CD4-positive, alpha-beta T cell (primary cell): Measurements from ENCODE around the gene PNKP. TPM values are rescaled to one million over a fixed set of nuclear protein-coding genes. Genes with fewer than 3 reads are reported as not detected.

ENCODE experiments used
- ATAC-seq: fragments of 200-7000 bp; cut with Tn5 transposase; one replicate; pipeline ENCODE4 v1.10.0; 2022; ENCODE audit warnings: mild to moderate bottlenecking; ENCODE audit not compliant: poor library complexity
- CTCF ChIA-PET: fragments of 350-600 bp; sonication (Branson Sonifier 250); formaldehyde crosslinking; loops from one replicate; lab custom pipeline; 2021; ENCODE audit warnings: antibody characterized with exemption, inconsistent platforms; lab: Charles Lee
- POLR2A ChIA-PET: fragments of 350-600 bp; sonication (Branson Sonifier 250); formaldehyde crosslinking; loops from one replicate; lab custom pipeline; 2021; ENCODE audit warnings: antibody characterized with exemption, inconsistent platforms; lab: Charles Lee
- DNase-seq, 14 experiments: peaks; one replicate each; pipeline ENCODE4 v3.0.0-alpha.2; 2013 to 2020; ENCODE audit warnings: mixed read lengths in 2 of 14
- H3K27ac ChIP-seq, 2 donors: one replicate each; pipeline versions ENCODE4 v1.5.1 to v1.7.0; 2013; ENCODE audit warnings: low read length in 2 of 2, low read depth in 1 of 2, mild to moderate bottlenecking in 1 of 2
- H3K27me3 ChIP-seq, 2 experiments: 1 replicate in 1 of 2; 2 replicates in 1 of 2; pipeline versions ENCODE4 v1.6.1 to v1.7.0; 2013; ENCODE audit warnings: low read length in 2 of 2, control low read depth in 1 of 2, mild to moderate bottlenecking in 1 of 2, moderate library complexity in 1 of 2; ENCODE audit not compliant: insufficient read depth in 2 of 2, control insufficient read depth in 1 of 2
- H3K36me3 ChIP-seq: one replicate; pipeline ENCODE4 v1.6.1; 2013; ENCODE audit warnings: low read length, control low read depth; ENCODE audit not compliant: insufficient read depth
- H3K4me1 ChIP-seq: one replicate; pipeline ENCODE4 v1.6.1; 2013; ENCODE audit warnings: low read length, control low read depth; ENCODE audit not compliant: insufficient read depth
- H3K4me3 ChIP-seq: one replicate; pipeline ENCODE4 v1.5.1; 2013; ENCODE audit warnings: mild to moderate bottlenecking, low read length, moderate library complexity
- H3K9me3 ChIP-seq, 2 experiments: 1 replicate in 1 of 2; 2 replicates in 1 of 2; pipeline versions ENCODE4 v1.6.1 to v1.7.0; 2013; ENCODE audit warnings: low read length in 2 of 2, mild to moderate bottlenecking in 2 of 2, control low read depth in 1 of 2, moderate library complexity in 1 of 2; ENCODE audit not compliant: control insufficient read depth in 1 of 2, insufficient read depth in 1 of 2
- H3K27ac Mint-ChIP-seq: one replicate; pipeline ENCODE4 v1.8.0; 2020; ENCODE audit warnings: mixed read lengths
- H3K27me3 Mint-ChIP-seq: one replicate; pipeline ENCODE4 v1.8.0; 2021; ENCODE audit warnings: mixed read lengths
- H3K36me3 Mint-ChIP-seq: one replicate; pipeline ENCODE4 v1.8.0; 2021; ENCODE audit warnings: low read depth, mixed read lengths
- H3K4me1 Mint-ChIP-seq: one replicate; pipeline ENCODE4 v1.8.0; 2021; ENCODE audit warnings: low read depth, mixed read lengths
- H3K4me3 Mint-ChIP-seq: one replicate; pipeline ENCODE4 v1.8.0; 2020; ENCODE audit warnings: mild to moderate bottlenecking, mixed read lengths
- H3K9me3 Mint-ChIP-seq: one replicate; pipeline ENCODE4 v1.8.0; 2020; ENCODE audit warnings: mixed read lengths
- intact Hi-C, 2 experiments: fragments of 100-400 bp; cut with DNase I in 1 of 2; cut with micrococcal nuclease in 1 of 2; formaldehyde crosslinking; loops; one replicate each; pipeline versions ENCODE4 v1.15.1 to v1.9.0; 2023 to 2025; cut with DNase I, micrococcal nuclease
- total RNA-seq, 174 experiments: library from RNA in 2 of 174; stranded (reverse) in 2 of 174; gene quantifications; one replicate each; pipeline ENCODE4 v1.2.3 and lab custom pipeline; 2021 to 2026
- TF ChIP-seq, protein P1 (sequence below): fragments of 200-600 bp; IDR thresholded peaks from one replicate; pipeline ENCODE4 v1.8.0; 2022; ENCODE audit warnings: antibody characterized with exemption, mild to moderate bottlenecking

Gene PNKP
- total RNA-seq, 2 experiments from 2014 or later: 96.1 to 98.1 TPM

DNA sequence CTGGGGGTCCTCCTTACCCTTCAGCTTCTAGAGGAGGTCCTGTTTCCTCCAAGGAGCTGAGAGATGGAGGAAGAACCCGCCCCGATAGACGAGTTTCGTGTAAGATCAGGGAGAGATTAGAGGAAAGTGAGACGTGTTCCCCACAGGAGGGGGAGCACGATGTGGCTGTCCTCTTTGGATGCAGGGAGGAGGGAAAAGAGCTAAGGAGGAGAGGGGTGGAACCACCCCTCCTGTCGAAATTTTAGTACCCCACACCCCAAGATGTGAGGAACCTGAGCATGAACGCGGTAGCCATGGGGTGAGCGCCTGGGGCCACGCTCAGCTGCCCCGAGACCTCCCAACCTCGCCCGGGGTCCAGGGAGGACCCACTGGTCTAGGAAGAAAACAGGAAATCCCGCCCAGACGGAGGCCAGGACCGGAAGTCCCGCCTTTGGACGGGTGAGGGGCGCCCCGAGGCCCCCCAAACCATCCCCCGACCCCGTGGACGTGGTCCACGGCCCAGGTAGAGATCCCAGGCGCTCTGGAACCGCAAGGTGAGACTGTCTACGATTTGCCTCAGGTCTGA is 8.6 kb upstream of the PNKP start:
- H3K4me3 ChIP-seq: peak overlapping the region; percentile 88
- peaks cover 22% of the 10 kb centered on the region for H3K36me3 Mint-ChIP-seq
- peak overlapping the region; percentile 98 to 100 for H3K27ac ChIP-seq
- intact Hi-C loops: loop anchor here (1.0 to 10.0 kb wide), 7 partner anchors 15 to 1241 kb away; partner anchors contain the start of genes AP2A1 (in 1 of the 2), ATF5 (in 1 of the 2), DBP (in 1 of the 2) and NUP62 (in 1 of the 2)
- H3K9me3 Mint-ChIP-seq: no peaks in the 10 kb centered on the region
- ATAC-seq: no peak
- peak; percentile 35 to 78 (median 49) for DNase-seq
- peaks cover 40% of the 10 kb centered on the region for H3K4me1 ChIP-seq
- H3K27ac Mint-ChIP-seq: no peak overlapping the region
- TF ChIP-seq, protein P1, sequence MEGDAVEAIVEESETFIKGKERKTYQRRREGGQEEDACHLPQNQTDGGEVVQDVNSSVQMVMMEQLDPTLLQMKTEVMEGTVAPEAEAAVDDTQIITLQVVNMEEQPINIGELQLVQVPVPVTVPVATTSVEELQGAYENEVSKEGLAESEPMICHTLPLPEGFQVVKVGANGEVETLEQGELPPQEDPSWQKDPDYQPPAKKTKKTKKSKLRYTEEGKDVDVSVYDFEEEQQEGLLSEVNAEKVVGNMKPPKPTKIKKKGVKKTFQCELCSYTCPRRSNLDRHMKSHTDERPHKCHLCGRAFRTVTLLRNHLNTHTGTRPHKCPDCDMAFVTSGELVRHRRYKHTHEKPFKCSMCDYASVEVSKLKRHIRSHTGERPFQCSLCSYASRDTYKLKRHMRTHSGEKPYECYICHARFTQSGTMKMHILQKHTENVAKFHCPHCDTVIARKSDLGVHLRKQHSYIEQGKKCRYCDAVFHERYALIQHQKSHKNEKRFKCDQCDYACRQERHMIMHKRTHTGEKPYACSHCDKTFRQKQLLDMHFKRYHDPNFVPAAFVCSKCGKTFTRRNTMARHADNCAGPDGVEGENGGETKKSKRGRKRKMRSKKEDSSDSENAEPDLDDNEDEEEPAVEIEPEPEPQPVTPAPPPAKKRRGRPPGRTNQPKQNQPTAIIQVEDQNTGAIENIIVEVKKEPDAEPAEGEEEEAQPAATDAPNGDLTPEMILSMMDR: no peak
- no peaks in the 10 kb centered on the region for H3K27me3 Mint-ChIP-seq
- H3K4me1 Mint-ChIP-seq: peaks cover 23% of the 10 kb centered on the region
- no peaks in the 10 kb centered on the region for H3K27me3 ChIP-seq
- ChIA-PET POLR2A (interaction anchor here (1.2 to 3.7 kb wide), 18 partner anchors 9 to 882 kb away, joined by 3 to 63 read pairs (median 10); partner anchors contain the start of genes AP2A1, ATF5, FUZ and GYS1), CTCF (interaction anchor here (2.0 kb wide), 1 partner anchor 14 kb away, joined by 8 read pairs; no protein-coding TSS in a partner anchor)
- H3K36me3 ChIP-seq: peaks cover 28% of the 10 kb centered on the region
- no peaks in the 10 kb centered on the region for H3K9me3 ChIP-seq
- no peak overlapping the region for H3K4me3 Mint-ChIP-seq

DNA sequence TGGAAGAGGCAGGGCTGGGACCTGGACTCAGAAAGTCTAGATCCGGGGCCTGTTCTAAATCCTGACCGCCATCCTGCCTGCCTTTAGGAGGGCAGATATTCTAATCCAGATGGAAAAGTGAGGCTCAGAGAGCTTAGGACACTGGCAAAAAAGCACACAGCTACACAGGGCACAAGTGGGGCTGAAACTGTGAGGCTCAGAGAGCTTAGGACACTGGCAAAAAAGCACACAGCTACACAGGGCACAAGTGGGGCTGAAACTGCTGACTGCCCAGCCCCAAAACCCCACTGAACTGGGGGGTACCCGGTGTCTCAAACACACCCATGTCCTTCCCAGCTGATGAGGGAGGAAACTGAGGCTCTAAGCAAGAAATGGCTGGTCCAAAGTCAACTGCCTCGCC is 7.8 kb upstream of the PNKP start:
- ATAC-seq: no peak
- peaks cover 44% of the 10 kb centered on the region for H3K4me1 ChIP-seq
- H3K4me3 ChIP-seq: no peak overlapping the region
- intact Hi-C loops: loop anchor here (5.0 to 10.0 kb wide), 4 partner anchors 52 to 1240 kb away; partner anchors contain the start of genes AP2A1 (in 1 of the 2), ATF5 (in 1 of the 2), DBP (in 1 of the 2) and NUP62 (in 1 of the 2)
- Mint-ChIP-seq H3K4me3 (peak overlapping the region; percentile 80), H3K9me3 (no peaks in the 10 kb centered on the region), H3K4me1 (peaks cover 28% of the 10 kb centered on the region), H3K36me3 (peaks cover 16% of the 10 kb centered on the region), H3K27me3 (no peaks in the 10 kb centered on the region), H3K27ac (no peak overlapping the region)
- H3K27ac ChIP-seq: peak overlapping the region in 1 of 2 donors; percentile 100
- H3K36me3 ChIP-seq: peaks cover 20% of the 10 kb centered on the region
- TF ChIP-seq, protein P1: no peak
- H3K9me3 ChIP-seq: no peaks in the 10 kb centered on the region
- no peaks in the 10 kb centered on the region for H3K27me3 ChIP-seq
- CTCF ChIA-PET: no interaction called here
- DNase-seq: no peak
- POLR2A ChIA-PET: interaction anchor here (2.8 to 3.4 kb wide), 3 partner anchors 8 to 65 kb away, joined by 8 to 63 read pairs (median 57); partner anchors contain the start of genes PNKP and PTOV1

DNA sequence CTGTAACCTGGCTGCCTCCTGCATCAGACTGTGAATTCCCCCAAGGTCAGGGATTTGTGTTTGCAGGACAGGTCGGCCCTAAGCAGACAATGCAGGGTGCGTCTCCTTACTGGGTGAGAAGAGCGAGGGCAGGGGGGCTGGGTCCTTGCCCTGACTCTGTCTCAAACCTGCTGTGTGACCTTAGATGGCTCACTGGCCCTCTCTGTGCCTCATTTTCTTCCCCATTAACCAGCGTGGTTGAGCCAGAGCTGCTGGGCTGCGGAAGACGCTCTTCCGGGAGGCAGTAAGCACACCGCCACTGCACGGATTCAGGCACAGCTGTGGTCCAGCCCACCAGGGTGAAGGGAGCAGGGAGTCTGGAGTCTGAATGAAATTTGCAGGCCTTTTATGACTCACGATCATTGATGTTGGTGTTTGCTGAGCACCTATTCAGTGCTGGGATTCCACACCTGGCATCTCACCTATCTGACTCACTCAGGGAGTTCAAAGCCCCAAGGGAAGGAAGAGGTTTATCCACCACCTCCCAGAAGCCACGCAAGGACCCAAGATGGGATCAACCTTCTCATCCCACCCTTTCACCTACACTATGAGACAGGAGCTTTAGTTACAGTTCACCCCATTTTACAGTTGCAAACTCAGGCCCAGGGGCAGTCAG is 7.3 kb upstream of the PNKP start:
- peaks cover 29% of the 10 kb centered on the region for H3K4me1 Mint-ChIP-seq
- H3K27me3 Mint-ChIP-seq: no peaks in the 10 kb centered on the region
- no peak overlapping the region for H3K27ac Mint-ChIP-seq
- POLR2A ChIA-PET: interaction anchor here (3.4 kb wide), 1 partner anchor 24 kb away, joined by 57 read pairs; the partner anchor contains the start of gene PTOV1
- Histone ChIP-seq H3K27ac (no peak overlapping the region), H3K27me3 (no peaks in the 10 kb centered on the region), H3K4me1 (peaks cover 47% of the 10 kb centered on the region), H3K36me3 (peaks cover 15% of the 10 kb centered on the region), H3K4me3 (no peak overlapping the region), H3K9me3 (no peaks in the 10 kb centered on the region)
- DNase-seq: no peak
- H3K4me3 Mint-ChIP-seq: peak overlapping the region; percentile 80
- no peak for ATAC-seq
- H3K36me3 Mint-ChIP-seq: peaks cover 14% of the 10 kb centered on the region
- H3K9me3 Mint-ChIP-seq: no peaks in the 10 kb centered on the region
- CTCF ChIA-PET: interaction anchor here (0.5 kb wide), 1 partner anchor 652 kb away, joined by 3 read pairs; no protein-coding TSS in a partner anchor
- TF ChIP-seq, protein P1: no peak
- intact Hi-C loops: loop anchor here (5.0 to 10.0 kb wide), 4 partner anchors 53 to 1240 kb away; partner anchors contain the start of genes AP2A1 (in 1 of the 2), ATF5 (in 1 of the 2), DBP (in 1 of the 2) and NUP62 (in 1 of the 2)
